SK-N-SH treated with all-trans-retinoic acid at 6 μM for 48 hours (cell line): Measurements from ENCODE around the gene ATP2A2.

Experiments
- ATAC-seq: fragments of 200-7000 bp; cut with Tn5 transposase; 3 replicates; pipeline ENCODE4 v1.9.1; 2020; ENCODE audit warnings: mild to moderate bottlenecking, moderate library complexity
- ARNTL ChIP-seq: fragments of 450-650 bp; formaldehyde crosslinking; IDR thresholded peaks from 2 replicates; pipeline ENCODE4 v1.5.0; 2020; ENCODE audit warnings: low read depth, mild to moderate bottlenecking, moderate library complexity, borderline replicate concordance
- BACH2 ChIP-seq: fragments of 250-450 bp; sonication (Bioruptor Pico); IDR thresholded peaks from 2 replicates; pipeline ENCODE4 v1.9.0; 2021; ENCODE audit warnings: mild to moderate bottlenecking, borderline replicate concordance
- CREB5 ChIP-seq: fragments of 250-450 bp; sonication (Bioruptor Pico); IDR thresholded peaks from 2 replicates; pipeline ENCODE4 v1.5.1; 2020; ENCODE audit warnings: low read depth, mild to moderate bottlenecking, moderate library complexity
- CSDC2 ChIP-seq: fragments of 250-450 bp; sonication (Bioruptor Pico); IDR thresholded peaks from 2 replicates; pipeline ENCODE4 v1.5.0; 2020; ENCODE audit warnings: mild to moderate bottlenecking, moderate library complexity
- CSRNP3 ChIP-seq: fragments of 250-450 bp; sonication (Bioruptor Pico); IDR thresholded peaks from 2 replicates; pipeline ENCODE4 v1.5.1; 2021; ENCODE audit warnings: mild to moderate bottlenecking, moderate library complexity
- ESRRG ChIP-seq: fragments of 250-450 bp; sonication (Bioruptor Pico); IDR thresholded peaks from 2 replicates; pipeline ENCODE4 v1.6.1; 2021; ENCODE audit warnings: mild to moderate bottlenecking
- GLIS3 ChIP-seq: fragments of 250-450 bp; sonication (Bioruptor Pico); IDR thresholded peaks from 2 replicates; pipeline ENCODE4 v1.5.0; 2020; ENCODE audit warnings: mild to moderate bottlenecking, moderate library complexity
- ISL1 ChIP-seq: fragments of 250-450 bp; sonication (Bioruptor Pico); IDR thresholded peaks from 2 replicates; pipeline ENCODE4 v2.1.2; 2022; ENCODE audit warnings: mild to moderate bottlenecking, moderate library complexity
- OSR1 ChIP-seq: fragments of 250-450 bp; sonication (Bioruptor Pico); IDR thresholded peaks from 2 replicates; pipeline ENCODE4 v1.8.0; 2022; ENCODE audit warnings: moderate library complexity, mild to moderate bottlenecking, inconsistent platforms
- PATZ1 ChIP-seq: fragments of 250-450 bp; sonication (Bioruptor Pico); IDR thresholded peaks from 2 replicates; pipeline ENCODE4 v1.8.0; 2020; ENCODE audit warnings: mild to moderate bottlenecking, moderate library complexity, borderline replicate concordance
- POU6F1 ChIP-seq: fragments of 250-450 bp; sonication (Bioruptor Pico); IDR thresholded peaks from 2 replicates; pipeline ENCODE4 v1.8.0; 2021; ENCODE audit warnings: low read depth, mild to moderate bottlenecking, moderate library complexity, borderline replicate concordance
- PPARA ChIP-seq: fragments of 250-450 bp; sonication (Bioruptor Pico); IDR thresholded peaks from 2 replicates; pipeline ENCODE4 v1.5.0; 2020; ENCODE audit warnings: mild to moderate bottlenecking, borderline replicate concordance
- RARB ChIP-seq: fragments of 250-450 bp; sonication (Bioruptor Pico); IDR thresholded peaks from 2 replicates; pipeline ENCODE4 v1.8.0; 2021; ENCODE audit warnings: mild to moderate bottlenecking, moderate library complexity
- TCF4 ChIP-seq: fragments of 250-450 bp; sonication (Bioruptor Pico); IDR thresholded peaks from 2 replicates; pipeline ENCODE4 v1.8.0; 2021; ENCODE audit warnings: mild to moderate bottlenecking, moderate library complexity, borderline replicate concordance
- TOX ChIP-seq: fragments of 250-450 bp; sonication (Bioruptor Pico); IDR thresholded peaks from 2 replicates; pipeline ENCODE4 v1.8.0; 2021; ENCODE audit warnings: mild to moderate bottlenecking, moderate library complexity, borderline replicate concordance
- TSHZ2 ChIP-seq: fragments of 250-450 bp; sonication (Bioruptor Pico); IDR thresholded peaks from 2 replicates; pipeline ENCODE4 v1.5.0; 2020; ENCODE audit warnings: mild to moderate bottlenecking, moderate library complexity
- ZC3H10 ChIP-seq: fragments of 250-450 bp; sonication (Bioruptor Pico); IDR thresholded peaks from 2 replicates; pipeline ENCODE4 v1.5.1; 2021; ENCODE audit warnings: mild to moderate bottlenecking, moderate library complexity
- ZFP3 ChIP-seq: fragments of 250-450 bp; sonication (Bioruptor Pico); IDR thresholded peaks from 2 replicates; pipeline ENCODE4 v1.5.0; 2020; ENCODE audit warnings: mild to moderate bottlenecking, moderate library complexity
- ZFP30 ChIP-seq: fragments of 450-650 bp; formaldehyde crosslinking; IDR thresholded peaks from 2 replicates; pipeline ENCODE4 v1.5.0; 2022; ENCODE audit warnings: mild to moderate bottlenecking, moderate library complexity
- ZNF70 ChIP-seq: fragments of 450-650 bp; formaldehyde crosslinking; IDR thresholded peaks from 2 replicates; pipeline ENCODE4 v1.5.0; 2020; ENCODE audit warnings: mild to moderate bottlenecking, moderate library complexity
- ZNF8 ChIP-seq: fragments of 450-650 bp; formaldehyde crosslinking; IDR thresholded peaks from 2 replicates; pipeline ENCODE4 v1.5.0; 2020; ENCODE audit warnings: mild to moderate bottlenecking, moderate library complexity

The ATP2A2 gene

GRCh38 chr12:110333201-110333600 lies 52.2 kb downstream of the ATP2A2 start:
- TF ChIP-seq OSR1 (CRISPR knock-in tag) (no peak), PATZ1 (CRISPR knock-in tag) (no peak), CSDC2 (no peak), ZC3H10 (CRISPR knock-in tag) (no peak), ZFP3 (CRISPR knock-in tag) (no peak), RARB (CRISPR knock-in tag) (no peak), ISL1 (CRISPR knock-in tag) (no peak), TSHZ2 (CRISPR knock-in tag) (no peak), ZFP30 (CRISPR knock-in tag) (no peak), CSRNP3 (no peak), ESRRG (CRISPR knock-in tag) (no peak), PPARA (CRISPR knock-in tag) (no peak), CREB5 (no peak), ZNF70 (CRISPR knock-in tag) (no peak), POU6F1 (CRISPR knock-in tag) (no peak), GLIS3 (CRISPR knock-in tag) (no peak), TOX (no peak), BACH2 (CRISPR knock-in tag) (no peak)
- ATAC-seq: no peak

GRCh38 chr12:110335481-110336045 lies 54.5 kb downstream of the ATP2A2 start:
- ATAC-seq: no peak
- TF ChIP-seq TCF4 (CRISPR knock-in tag) (no peak), ESRRG (CRISPR knock-in tag) (no peak), ZFP3 (CRISPR knock-in tag) (no peak), CSRNP3 (no peak), PPARA (CRISPR knock-in tag) (no peak), ZNF70 (CRISPR knock-in tag) (no peak), RARB (CRISPR knock-in tag) (no peak), PATZ1 (CRISPR knock-in tag) (no peak), ZC3H10 (CRISPR knock-in tag) (no peak), ZNF8 (CRISPR knock-in tag) (no peak), POU6F1 (CRISPR knock-in tag) (no peak), ARNTL (CRISPR knock-in tag) (no peak), GLIS3 (CRISPR knock-in tag) (no peak)
